Subcutaneous abdominal adipose tissue (tissue), 5 donors: ENCODE measurements around the gene HECTD2.
"Not testable (repeated sequence)": the region's sequence is repeated elsewhere in the genome, so short reads cannot be mapped to it uniquely, and the experiment has no call there.

Experiments
- H3K27ac ChIP-seq: one replicate; pipeline ENCODE4 v1.7.0; 2013; ENCODE audit warnings: low read depth, mild to moderate bottlenecking, inconsistent platforms, low read length, moderate library complexity
- H3K27me3 ChIP-seq, 5 donors: one replicate each; pipeline ENCODE4 v1.7.0; 2013; ENCODE audit warnings: low read length in 5 of 5, inconsistent platforms in 1 of 5; ENCODE audit not compliant: control insufficient read depth in 5 of 5, insufficient read depth in 4 of 5
- H3K36me3 ChIP-seq, 5 donors: one replicate each; pipeline ENCODE4 v1.7.0; 2013; ENCODE audit warnings: low read length in 5 of 5; ENCODE audit not compliant: control insufficient read depth in 5 of 5, insufficient read depth in 5 of 5
- H3K4me1 ChIP-seq, 5 donors: one replicate each; pipeline ENCODE4 v1.7.0; 2013; ENCODE audit warnings: low read length in 5 of 5, mild to moderate bottlenecking in 3 of 5, moderate library complexity in 1 of 5; ENCODE audit not compliant: control insufficient read depth in 5 of 5, insufficient read depth in 5 of 5
- H3K4me3 ChIP-seq, 5 donors: one replicate each; pipeline ENCODE4 v1.7.0; 2013; ENCODE audit warnings: low read length in 5 of 5, low read depth in 1 of 5
- H3K9ac ChIP-seq, 5 donors: one replicate each; pipeline ENCODE4 v1.7.0; 2013; ENCODE audit warnings: low read length in 5 of 5, mild to moderate bottlenecking in 4 of 5, moderate library complexity in 3 of 5
- H3K9me3 ChIP-seq, 5 donors: one replicate each; pipeline ENCODE4 v1.7.0; 2013; ENCODE audit warnings: low read length in 5 of 5; ENCODE audit not compliant: control insufficient read depth in 5 of 5
- donor health status: healthy.
- donor health status: healthy.
- donor health status: healthy.
- donor health status: healthy.
- donor health status: healthy.

HECTD2 gene

GRCh38 chr10:91434041-91434440 lies 23.9 kb downstream of the HECTD2 start:
- Histone ChIP-seq H3K27ac (no peak overlapping the region), H3K4me1 (no peaks in the 10 kb centered on the region), H3K9me3 (no peaks in the 10 kb centered on the region), H3K36me3 (peaks cover 5 to 11% (median 6%) of the 10 kb centered on the region in 5 donors), H3K4me3 (no peak overlapping the region), H3K9ac (no peak overlapping the region), H3K27me3 (no peaks in the 10 kb centered on the region)

DNA sequence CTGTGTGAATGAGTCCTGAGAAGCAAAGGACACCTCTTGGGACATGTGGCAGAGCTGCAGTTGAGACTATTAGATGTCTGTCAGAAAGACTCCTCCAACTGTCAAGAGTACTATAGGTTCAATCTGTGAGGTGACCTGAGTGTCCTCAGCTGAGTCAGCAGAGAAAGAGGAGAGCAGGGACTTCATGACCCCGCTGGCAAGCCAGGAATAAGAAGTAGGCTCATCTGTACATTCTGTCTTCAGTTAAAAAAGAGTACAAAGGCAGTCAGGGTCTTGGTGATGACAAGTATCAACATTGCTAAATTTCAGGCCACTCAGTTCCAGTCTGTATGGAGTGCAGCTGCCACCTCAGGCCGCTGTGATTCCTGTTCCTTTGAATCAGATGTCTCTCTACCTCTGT lies 25.1 kb downstream of the HECTD2 start:
- Histone ChIP-seq H3K4me3 (no peak overlapping the region), H3K4me1 (no peaks in the 10 kb centered on the region), H3K27ac (no peak overlapping the region), H3K36me3 (peaks cover 5 to 11% (median 6%) of the 10 kb centered on the region in 5 donors), H3K9me3 (no peaks in the 10 kb centered on the region), H3K9ac (no peak overlapping the region), H3K27me3 (no peaks in the 10 kb centered on the region)

GRCh38 chr10:91438228-91438627 lies 28.1 kb downstream of the HECTD2 start:
- not testable (repeated sequence) for H3K4me1 ChIP-seq, H3K4me3 ChIP-seq, H3K36me3 ChIP-seq, H3K9me3 ChIP-seq, H3K27ac ChIP-seq, H3K27me3 ChIP-seq, H3K9ac ChIP-seq

- Histone ChIP-seq H3K27me3 (no peaks in the 10 kb centered on the region), H3K4me3 (no peak overlapping the region), H3K27ac (no peak overlapping the region), H3K9ac (no peak overlapping the region), H3K4me1 (peaks cover 0 to 4% (median 0%) of the 10 kb centered on the region in 5 donors), H3K36me3 (peaks cover 0 to 7% (median 3%) of the 10 kb centered on the region in 5 donors), H3K9me3 (peaks cover 0 to 2% (median 0%) of the 10 kb centered on the region in 5 donors)
Measured at GRCh38 chr10:91444211-91445182, 34.4 kb downstream of the HECTD2 start.

DNA sequence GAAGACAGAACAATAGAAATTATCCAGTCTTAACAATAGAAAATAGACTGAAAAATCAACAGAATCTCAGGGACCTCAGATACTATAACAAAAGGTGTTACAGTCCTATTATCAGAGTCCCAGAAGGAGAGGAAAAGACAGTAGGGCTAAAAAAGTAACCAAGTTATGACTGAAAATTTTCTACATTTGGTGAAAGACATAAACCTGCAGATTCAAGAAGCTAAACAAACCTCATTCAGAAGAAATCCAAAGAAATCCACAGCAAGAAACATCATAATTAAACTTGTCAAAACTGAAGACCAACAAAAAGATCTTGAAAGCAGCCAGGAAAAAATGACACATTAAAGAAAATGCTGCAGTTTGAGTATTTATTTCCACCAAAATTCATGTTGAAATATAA lies 41.9 kb downstream of the HECTD2 start:
- Histone ChIP-seq H3K9ac (no peak overlapping the region), H3K9me3 (peaks cover 13 to 37% (median 29%) of the 10 kb centered on the region in 5 donors), H3K4me3 (no peak overlapping the region), H3K36me3 (peaks cover 0 to 5% (median 0%) of the 10 kb centered on the region in 5 donors), H3K27ac (no peak overlapping the region), H3K27me3 (no peaks in the 10 kb centered on the region), H3K4me1 (no peaks in the 10 kb centered on the region)

DNA sequence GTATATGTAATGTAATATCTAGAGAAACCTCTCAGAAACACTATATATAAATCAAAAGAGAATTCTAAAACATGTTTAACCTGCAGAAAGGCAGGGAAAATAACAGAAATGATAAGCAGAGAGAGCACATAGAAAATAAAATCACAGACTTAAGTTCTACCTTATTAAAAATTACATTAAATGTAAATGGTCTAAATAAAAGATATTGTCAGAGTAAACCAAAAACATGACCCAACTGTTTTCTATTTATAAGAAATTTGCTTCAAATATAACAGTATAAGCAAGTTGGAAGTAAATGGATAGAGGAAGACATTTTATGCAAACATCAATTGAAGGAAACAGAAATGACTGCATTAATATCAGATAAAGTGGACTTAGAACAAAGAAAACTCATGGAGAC lies 43.4 kb downstream of the HECTD2 start:
- Histone ChIP-seq H3K4me3 (peak overlapping the region in 1 of 5 donors; percentile 22), H3K9me3 (peaks cover 13 to 37% (median 29%) of the 10 kb centered on the region in 5 donors), H3K36me3 (peaks cover 0 to 5% (median 0%) of the 10 kb centered on the region in 5 donors), H3K4me1 (no peaks in the 10 kb centered on the region), H3K9ac (no peak overlapping the region), H3K27ac (no peak overlapping the region), H3K27me3 (no peaks in the 10 kb centered on the region)

- H3K27me3 ChIP-seq, H3K27ac ChIP-seq, H3K9ac ChIP-seq, H3K4me3 ChIP-seq, H3K4me1 ChIP-seq, H3K36me3 ChIP-seq: not testable (repeated sequence)
- H3K9me3 ChIP-seq, result peaks cover 13 to 37% (median 29%) of the 10 kb centered on the region in 5 donors
Measured at GRCh38 chr10:91455135-91455534, 45.0 kb downstream of the HECTD2 start.

- no peak overlapping the region for H3K4me3 ChIP-seq
- H3K27me3 ChIP-seq, result no peaks in the 10 kb centered on the region
- no peak overlapping the region for H3K9ac ChIP-seq
- peaks cover 0 to 3% (median 0%) of the 10 kb centered on the region in 5 donors for H3K9me3 ChIP-seq
- no peak overlapping the region for H3K27ac ChIP-seq
- peaks cover 20 to 35% (median 24%) of the 10 kb centered on the region in 5 donors for H3K36me3 ChIP-seq
- no peaks in the 10 kb centered on the region for H3K4me1 ChIP-seq
Measured at GRCh38 chr10:91460681-91461080, 50.5 kb downstream of the HECTD2 start.

DNA sequence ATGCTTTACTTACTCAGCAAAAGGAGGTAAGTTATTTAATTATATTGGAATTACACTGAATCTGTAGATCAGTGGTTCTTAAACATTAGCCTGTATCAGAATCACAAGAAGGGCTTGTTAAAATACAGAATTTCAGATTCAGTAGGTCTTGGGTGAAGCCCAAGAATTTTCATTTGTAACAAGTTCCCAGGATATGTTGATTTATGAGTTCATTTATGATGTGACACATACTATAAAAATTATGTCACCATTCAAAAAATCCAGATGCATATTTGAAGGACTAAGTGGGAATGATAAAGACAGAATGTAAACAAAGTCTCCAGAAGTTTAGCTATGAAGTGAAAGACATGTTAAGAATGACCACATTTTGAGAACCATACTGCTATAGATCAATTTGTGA lies 52.3 kb downstream of the HECTD2 start:
- Histone ChIP-seq H3K9me3 (peaks cover 0 to 4% (median 0%) of the 10 kb centered on the region in 5 donors), H3K4me3 (no peak overlapping the region), H3K36me3 (peaks cover 30 to 40% (median 32%) of the 10 kb centered on the region in 5 donors), H3K27me3 (no peaks in the 10 kb centered on the region), H3K4me1 (no peaks in the 10 kb centered on the region), H3K9ac (no peak overlapping the region), H3K27ac (no peak overlapping the region)

DNA sequence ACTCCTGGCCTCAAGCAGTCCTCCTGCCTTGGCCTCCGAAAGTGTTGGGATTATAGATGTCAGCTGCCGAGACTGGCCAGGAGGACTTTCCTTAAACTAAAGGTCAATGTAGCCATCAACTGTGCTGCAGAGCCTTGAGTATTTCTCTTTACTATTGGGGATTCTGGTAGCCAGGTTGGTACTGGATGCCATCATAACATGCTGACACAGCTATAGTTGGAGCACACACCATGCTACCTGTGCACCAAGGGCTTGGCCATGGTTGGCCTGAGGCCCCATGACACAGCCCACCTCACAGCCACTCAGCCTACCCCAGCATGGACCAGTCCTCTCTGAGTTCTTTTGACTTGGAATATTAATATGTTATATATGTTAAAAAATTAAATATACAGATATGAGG lies 54.4 kb downstream of the HECTD2 start:
- Histone ChIP-seq H3K27me3 (no peaks in the 10 kb centered on the region), H3K36me3 (peaks cover 35 to 42% (median 37%) of the 10 kb centered on the region in 5 donors), H3K4me3 (no peak overlapping the region), H3K9ac (no peak overlapping the region), H3K9me3 (peaks cover 0 to 8% (median 0%) of the 10 kb centered on the region in 5 donors), H3K27ac (no peak overlapping the region), H3K4me1 (no peaks in the 10 kb centered on the region)
